OCI-LY7 (cell line): ENCODE data around the gene EGFL7. TPM values are rescaled to one million over a fixed set of nuclear protein-coding genes. Genes with fewer than 3 reads are reported as not detected.

Experiments
- BruUV-seq: library from RNA; stranded (reverse); fragments of 400-500 nt; replicated peaks from 2 replicates; lab custom pipeline; 2021; lab: Mats Ljungman, UMichigan
- CTCF ChIA-PET: fragments of 300-600 bp; sonication (Branson Sonifier 250); formaldehyde crosslinking; loops from one replicate; lab custom pipeline; 2022; ENCODE audit warnings: antibody characterized with exemption; ENCODE audit not compliant: unreplicated experiment; lab: Charles Lee
- POLR2A ChIA-PET: fragments of 300-600 bp; sonication (Branson Sonifier 250); formaldehyde crosslinking; loops from one replicate; lab custom pipeline; 2022; ENCODE audit warnings: antibody characterized with exemption; lab: Charles Lee
- DNase-seq: peaks from one replicate; pipeline ENCODE4 v3.0.0-alpha.2; 2015; ENCODE audit warnings: low spot score
- H2AFZ ChIP-seq: fragments of 200-600 bp; sonication (generic), shearing (Covaris generic); 2 replicates; pipeline ENCODE4 v1.6.1; 2014; ENCODE audit warnings: mild to moderate bottlenecking, antibody characterized with exemption, low read length, moderate library complexity
- H3K27ac ChIP-seq: fragments of 200-600 bp; sonication (generic); 2 replicates; pipeline ENCODE4 v1.5.1; 2014; ENCODE audit warnings: mixed run types, low read depth, mild to moderate bottlenecking, moderate library complexity, low read length, inconsistent platforms; ENCODE audit not compliant: poor library complexity, severe bottlenecking
- H3K36me3 ChIP-seq: fragments of 200-600 bp; sonication (generic); 2 replicates; pipeline ENCODE4 v1.6.1; 2014; ENCODE audit warnings: mild to moderate bottlenecking, antibody characterized with exemption, low read length, moderate library complexity, mixed read lengths; ENCODE audit not compliant: insufficient read depth
- H3K4me1 ChIP-seq: fragments of 200-600 bp; sonication (generic); 2 replicates; pipeline ENCODE4 v1.5.1; 2014; ENCODE audit warnings: mild to moderate bottlenecking, low read length; ENCODE audit not compliant: insufficient read depth, poor library complexity, severe bottlenecking
- H3K4me2 ChIP-seq: fragments of 200-600 bp; sonication (generic); 2 replicates; pipeline ENCODE4 v1.6.1; 2014; ENCODE audit warnings: mild to moderate bottlenecking, low read length
- H3K4me3 ChIP-seq: fragments of 200-600 bp; sonication (generic); 2 replicates; pipeline ENCODE4 v1.5.1; 2014; ENCODE audit warnings: mild to moderate bottlenecking, low read depth, low read length; ENCODE audit not compliant: poor library complexity, severe bottlenecking
- H3K79me2 ChIP-seq: fragments of 200-600 bp; sonication (generic); 2 replicates; pipeline ENCODE4 v1.6.1; 2016; ENCODE audit warnings: low read depth, mild to moderate bottlenecking, low read length, moderate library complexity, mixed read lengths; ENCODE audit not compliant: insufficient read depth
- H3K9me2 ChIP-seq: fragments of 200-600 bp; sonication (generic); 2 replicates; pipeline ENCODE4 v1.6.1; 2016; ENCODE audit warnings: mild to moderate bottlenecking, low read length, mixed read lengths; ENCODE audit not compliant: insufficient read depth
- H3K9me3 ChIP-seq: fragments of 200-600 bp; sonication (generic); 2 replicates; pipeline ENCODE4 v1.6.1; 2014; ENCODE audit warnings: mild to moderate bottlenecking, mixed run types, low read length, mixed read lengths
- H4K20me1 ChIP-seq: fragments of 200-600 bp; sonication (generic); 2 replicates; pipeline ENCODE4 v1.6.1; 2014; ENCODE audit warnings: mild to moderate bottlenecking, antibody characterized with exemption, low read length, moderate library complexity, mixed read lengths; ENCODE audit not compliant: insufficient read depth
- CTCF ChIP-seq: fragments of 200-600 bp; sonication (generic); conservative IDR thresholded peaks from 2 replicates; pipeline ENCODE4 v1.5.1; 2014; ENCODE audit warnings: mild to moderate bottlenecking, antibody characterized with exemption, low read length, moderate library complexity, mixed read lengths
- EZH2phosphoT487 ChIP-seq: fragments of 200-600 bp; sonication (generic); IDR thresholded peaks from 2 replicates; pipeline ENCODE4 v1.6.1; 2018; ENCODE audit warnings: low read depth, borderline replicate concordance, mild to moderate bottlenecking, mixed run types, antibody characterized with exemption, low read length, moderate library complexity, mixed read lengths
- intact Hi-C: fragments of 100-400 bp; cut with micrococcal nuclease; formaldehyde crosslinking; loops from one replicate; pipeline ENCODE4 v1.10.0; 2022; ENCODE audit not compliant: unreplicated experiment
- total RNA-seq, 2 experiments: library from RNA; depleted of rRNA in 1 of 2; stranded (reverse); fragments of >200 nt in 1 of 2; shearing (Covaris generic) in 1 of 2; gene quantifications; 2 replicates each; pipeline ENCODE4 v1.2.3, GENCODE V29; 2014 to 2022

EGFL7 gene
- total RNA-seq, 2 experiments from 2014 or later, result not detected

DNA sequence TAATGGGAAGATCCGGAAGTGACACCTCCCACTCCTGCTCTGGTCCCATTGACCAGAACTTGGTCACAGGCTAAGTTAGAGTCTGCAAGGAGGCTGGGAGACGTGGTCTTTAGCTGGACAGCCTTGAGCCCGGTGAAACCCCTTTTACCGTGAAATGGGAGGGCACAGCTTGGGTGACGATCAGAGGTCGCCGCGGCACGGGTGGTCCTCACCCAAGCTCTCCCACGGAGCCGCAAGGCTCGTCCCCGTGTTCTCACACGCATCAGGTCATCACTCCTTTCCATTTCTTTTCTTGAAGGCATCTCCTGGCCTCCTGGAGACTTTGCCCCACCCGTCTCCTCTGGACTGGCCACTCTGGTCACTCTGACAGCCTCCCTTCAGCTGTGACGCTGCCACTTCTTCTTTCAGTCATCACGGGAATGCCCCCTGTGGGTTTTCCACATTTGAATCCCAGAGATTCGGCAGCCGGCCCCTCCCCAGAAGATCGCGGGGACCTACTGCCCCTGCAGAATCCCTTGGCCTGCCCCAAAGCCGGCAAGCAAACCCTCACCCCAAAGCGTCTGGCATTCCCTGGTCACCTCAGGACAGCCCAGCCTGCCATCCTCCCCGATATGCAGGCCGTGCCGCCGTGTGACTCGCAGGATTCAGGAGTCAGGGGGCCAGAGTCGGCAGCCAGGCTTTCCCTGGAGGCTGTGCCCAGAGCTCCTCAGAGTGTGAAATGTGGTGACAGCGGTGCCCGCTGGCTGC is 18.9 kb upstream of the EGFL7 start:
- Histone ChIP-seq H2AFZ (no peak overlapping the region), H3K4me2 (no peak overlapping the region), H3K9me2 (no peaks in the 10 kb centered on the region), H3K4me3 (no peak overlapping the region), H4K20me1 (no peaks in the 10 kb centered on the region), H3K27ac (no peak overlapping the region), H3K36me3 (no peaks in the 10 kb centered on the region), H3K79me2 (no peaks in the 10 kb centered on the region), H3K4me1 (no peaks in the 10 kb centered on the region), H3K9me3 (no peaks in the 10 kb centered on the region)
- intact Hi-C loops, result no loop called here
- ChIA-PET POLR2A (no interaction called here), CTCF (no interaction called here)
- TF ChIP-seq CTCF, result no peak
- no peak for TF ChIP-seq EZH2phosphoT487
- no TSS peak for BruUV-seq
- no peak for DNase-seq

- no peaks in the 10 kb centered on the region for H3K4me1 ChIP-seq
- no peak overlapping the region for H3K27ac ChIP-seq
- TF ChIP-seq CTCF, result no peak
- TF ChIP-seq EZH2phosphoT487, result no peak
- no peaks in the 10 kb centered on the region for H3K9me3 ChIP-seq
- ChIA-PET CTCF (no interaction called here), POLR2A (no interaction called here)
- DNase-seq, result no peak
- H3K79me2 ChIP-seq, result no peaks in the 10 kb centered on the region
- H2AFZ ChIP-seq, result no peak overlapping the region
- no peaks in the 10 kb centered on the region for H3K9me2 ChIP-seq
- no TSS peak for BruUV-seq
- no peak overlapping the region for H3K4me2 ChIP-seq
- intact Hi-C loops, result no loop called here
- no peaks in the 10 kb centered on the region for H3K36me3 ChIP-seq
- H4K20me1 ChIP-seq, result no peaks in the 10 kb centered on the region
- no peak overlapping the region for H3K4me3 ChIP-seq
Measured at GRCh38 chr9:136644343-136644592, 18.4 kb upstream of the EGFL7 start.

DNA sequence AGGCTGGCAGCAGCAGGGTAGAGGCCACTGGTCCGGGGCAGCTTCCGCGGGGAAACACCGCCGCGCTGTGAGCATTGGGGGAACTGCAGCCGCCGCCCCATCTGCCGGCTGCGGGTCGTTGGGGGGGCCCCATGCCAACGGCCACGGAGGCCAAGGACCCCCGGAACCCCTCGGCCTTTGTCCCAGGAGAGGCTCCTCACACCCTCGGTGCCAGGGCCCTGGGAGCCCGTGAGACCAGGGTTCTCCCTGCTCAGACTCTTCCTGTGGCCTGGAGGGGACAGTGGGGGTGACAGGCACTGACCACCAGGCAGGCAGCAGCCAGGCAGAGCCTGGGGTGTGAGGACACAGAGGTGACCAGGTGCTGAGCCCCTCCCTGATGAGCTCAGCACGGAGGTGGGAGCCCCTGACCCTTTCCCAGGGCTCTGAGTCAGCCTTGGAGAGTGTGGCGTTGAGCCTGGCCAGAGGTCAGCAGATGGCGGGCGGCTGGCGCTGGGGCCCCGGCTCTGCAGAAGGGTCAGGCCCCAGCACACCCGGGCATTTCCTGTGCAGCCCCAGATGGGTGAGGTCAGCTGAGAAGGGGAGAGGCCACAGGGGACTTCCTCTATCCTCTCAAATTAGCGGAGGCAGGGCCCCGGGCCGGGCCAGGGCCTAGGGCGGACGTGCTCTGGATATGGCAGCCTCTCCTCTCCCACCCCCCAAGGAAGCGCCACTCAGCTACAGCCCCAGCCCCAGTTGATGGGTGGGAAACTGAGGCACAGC is 17.9 kb upstream of the EGFL7 start:
- Histone ChIP-seq H3K27ac (no peak overlapping the region), H4K20me1 (no peaks in the 10 kb centered on the region), H3K9me3 (no peaks in the 10 kb centered on the region), H3K36me3 (no peaks in the 10 kb centered on the region), H3K79me2 (no peaks in the 10 kb centered on the region), H3K4me3 (no peak overlapping the region), H3K9me2 (no peaks in the 10 kb centered on the region), H3K4me2 (no peak overlapping the region), H3K4me1 (no peaks in the 10 kb centered on the region), H2AFZ (no peak overlapping the region)
- ChIA-PET POLR2A (no interaction called here), CTCF (no interaction called here)
- TF ChIP-seq EZH2phosphoT487 (no peak), CTCF (peak; percentile 84)
- peak; percentile 63 for DNase-seq
- no TSS peak for BruUV-seq
- intact Hi-C loops, result no loop called here
